AG09309 (cell line): ENCODE results near the gene CLPTM1L.
"Not testable (repeated sequence)": the region's sequence is repeated elsewhere in the genome, so short reads cannot be mapped to it uniquely, and the experiment has no call there.

ENCODE experiments used
- DNase-seq: peaks from one replicate; pipeline ENCODE4 v3.0.0-alpha.2; 2010; ENCODE audit warnings: low read depth
- H3K4me3 ChIP-seq: 2 replicates; pipeline ENCODE4 v1.5.1; 2011; ENCODE audit warnings: mild to moderate bottlenecking, low read depth, low read length, moderate library complexity; ENCODE audit not compliant: control insufficient read depth
- CTCF ChIP-seq: IDR thresholded peaks from 2 replicates; pipeline ENCODE4 v1.5.1; 2011; ENCODE audit warnings: mild to moderate bottlenecking, low read depth, low read length, inconsistent platforms; ENCODE audit not compliant: insufficient read depth, control insufficient read depth; ENCODE audit errors: missing control alignments

The CLPTM1L gene

GRCh38 chr5:1374030-1374678, 29.3 kb upstream of the CLPTM1L start:
- DNase-seq = no peak
- no peak overlapping the region for H3K4me3 ChIP-seq
- no peak for TF ChIP-seq CTCF

- not testable (repeated sequence) for DNase-seq
Measured at GRCh38 chr5:1371972-1372342, 27.1 kb upstream of the CLPTM1L start.

GRCh38 chr5:1371218-1371971, 26.5 kb upstream of the CLPTM1L start:
- no peak for DNase-seq
- TF ChIP-seq CTCF = no peak
- no peak overlapping the region for H3K4me3 ChIP-seq

More at GRCh38 chr5:1371972-1372342, 27.1 kb upstream of the CLPTM1L start:
- not testable (repeated sequence) for H3K4me3 ChIP-seq

- no peak for DNase-seq
- TF ChIP-seq CTCF = no peak
- H3K4me3 ChIP-seq = no peak overlapping the region
Measured at GRCh38 chr5:1370006-1370405, 25.1 kb upstream of the CLPTM1L start.

- no peak for DNase-seq
- H3K4me3 ChIP-seq = no peak overlapping the region
- no peak for TF ChIP-seq CTCF
Measured at GRCh38 chr5:1368756-1369155, 23.9 kb upstream of the CLPTM1L start.

- DNase-seq = no peak
- no peak overlapping the region for H3K4me3 ChIP-seq
- TF ChIP-seq CTCF = no peak
Measured at GRCh38 chr5:1368236-1368635, 23.3 kb upstream of the CLPTM1L start.

- no peak for TF ChIP-seq CTCF
- DNase-seq = no peak
- H3K4me3 ChIP-seq = no peak overlapping the region
Measured at GRCh38 chr5:1367149-1367548, 22.2 kb upstream of the CLPTM1L start.
